ENCODE data around the gene SLC13A2. TPM values are rescaled to one million over a fixed set of nuclear protein-coding genes. Genes with fewer than 3 reads are reported as not detected.

SLC13A2 gene
- total RNA-seq, 1 experiment from 2014 or later: not detected

DNA sequence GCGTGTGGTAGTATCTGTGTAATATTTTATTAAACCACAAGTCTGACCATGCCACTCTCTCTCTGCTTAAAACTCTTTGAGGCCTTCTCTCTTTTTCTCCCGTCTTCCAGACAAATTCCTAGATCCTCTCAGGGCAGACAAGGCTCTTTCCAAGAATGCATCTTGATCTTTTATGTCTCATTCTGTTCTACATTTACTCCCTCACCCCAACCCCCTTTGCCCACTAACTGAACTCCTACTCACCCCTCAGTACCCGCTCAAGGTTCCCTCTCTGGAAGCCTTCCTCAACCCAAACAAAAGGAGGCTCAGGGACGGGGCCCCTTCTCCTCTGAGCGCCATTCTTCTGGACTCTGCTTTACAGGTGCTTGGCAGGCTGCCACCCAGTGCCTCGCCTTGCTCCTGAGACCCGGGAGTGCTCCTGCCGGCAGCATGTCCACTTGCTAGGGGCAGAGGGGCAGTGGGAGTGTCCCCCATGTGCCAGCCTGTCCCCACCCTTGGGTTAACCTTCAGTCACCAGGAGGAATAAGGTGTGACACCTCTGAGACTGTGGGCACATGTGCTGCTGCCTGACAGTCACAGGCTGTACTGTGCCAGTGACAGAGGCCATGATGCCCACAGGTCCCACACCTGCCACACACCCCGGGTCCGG lies 9.2 kb downstream of the SLC13A2 start:
- DNase-seq (ENCODE audit: low read depth, low spot score) (no peak), ATAC-seq (0 out of 2 replicates have a peak, but pooled peaks have one; percentile 44)
- Histone ChIP-seq H3K4me1 (ENCODE audit: control insufficient read depth in 1 of 2, insufficient read depth in 2 of 2, low read length in 2 of 2) (no peaks in the 10 kb centered on the region; a peak in 1 of 4 replicates), H3K4me2 (ENCODE audit: low read length) (no peak overlapping the region), H3K9me2 (ENCODE audit: insufficient read depth) (no peaks in the 10 kb centered on the region), H3K9me3 (ENCODE audit: control insufficient read depth in 1 of 2, insufficient read depth in 1 of 2, low read depth in 1 of 2, low read length in 2 of 2) (no peaks in the 10 kb centered on the region), H3K27me3 (ENCODE audit: insufficient read depth, low read length) (no peaks in the 10 kb centered on the region; the same call in none of the 2 replicates), H2AFZ (ENCODE audit: low read depth, low read length, poor library complexity, severe bottlenecking) (no peak overlapping the region), H4K20me1 (ENCODE audit: insufficient read depth) (no peaks in the 10 kb centered on the region), H3K4me3 (replicated peaks in 1 of 2; ENCODE audit: low read depth in 1 of 2, low read length in 2 of 2) (no peak overlapping the region), H3K9ac (ENCODE audit: low read length) (no peak overlapping the region), H3K36me3 (ENCODE audit: control insufficient read depth in 1 of 2, insufficient read depth in 2 of 2, low read length in 2 of 2) (no peaks in the 10 kb centered on the region), H3K79me2 (ENCODE audit: insufficient read depth, low read length) (no peaks in the 10 kb centered on the region), H3K27ac (ENCODE audit: low read depth, low read length) (no peak overlapping the region)
- TF ChIP-seq EGR1 (IDR thresholded peaks at IDR 0.05; ENCODE audit: low read depth) (no peak), EZH2phosphoT487 (IDR thresholded peaks at IDR 0.05; ENCODE audit: borderline replicate concordance) (no peak), ELF1 (IDR thresholded peaks at IDR 0.05; ENCODE audit: borderline replicate concordance, low read depth) (no peak), TCF7L2 (IDR thresholded peaks at IDR 0.05; ENCODE audit: borderline replicate concordance, extremely low read depth, insufficient read depth, insufficient read length) (no peak), CEBPB (IDR thresholded peaks at IDR 0.05; ENCODE audit: low read depth) (no peak), SRF (IDR thresholded peaks at IDR 0.05; ENCODE audit: low read depth) (no peak), ZNF274 (IDR thresholded peaks at IDR 0.05; ENCODE audit: low read depth, low read length) (no peak), POLR2A (IDR thresholded peaks at IDR 0.05; ENCODE audit: borderline replicate concordance, extremely low read depth, insufficient read depth, insufficient read length) (no peak), POLR2AphosphoS5 (IDR thresholded peaks at IDR 0.05; ENCODE audit: low read depth, low read length) (no peak), SP1 (IDR thresholded peaks at IDR 0.05; ENCODE audit: low read depth) (no peak), CBX3 (IDR thresholded peaks at IDR 0.05; ENCODE audit: low read depth) (no peak), FOSL1 (IDR thresholded peaks at IDR 0.05; ENCODE audit: low read depth) (no peak), JUND (IDR thresholded peaks at IDR 0.05) (no peak), SIN3A (IDR thresholded peaks at IDR 0.05; ENCODE audit: low read depth) (no peak), EZH2 (IDR thresholded peaks at IDR 0.05) (no peak)
- TF ChIP-seq, protein P1, sequence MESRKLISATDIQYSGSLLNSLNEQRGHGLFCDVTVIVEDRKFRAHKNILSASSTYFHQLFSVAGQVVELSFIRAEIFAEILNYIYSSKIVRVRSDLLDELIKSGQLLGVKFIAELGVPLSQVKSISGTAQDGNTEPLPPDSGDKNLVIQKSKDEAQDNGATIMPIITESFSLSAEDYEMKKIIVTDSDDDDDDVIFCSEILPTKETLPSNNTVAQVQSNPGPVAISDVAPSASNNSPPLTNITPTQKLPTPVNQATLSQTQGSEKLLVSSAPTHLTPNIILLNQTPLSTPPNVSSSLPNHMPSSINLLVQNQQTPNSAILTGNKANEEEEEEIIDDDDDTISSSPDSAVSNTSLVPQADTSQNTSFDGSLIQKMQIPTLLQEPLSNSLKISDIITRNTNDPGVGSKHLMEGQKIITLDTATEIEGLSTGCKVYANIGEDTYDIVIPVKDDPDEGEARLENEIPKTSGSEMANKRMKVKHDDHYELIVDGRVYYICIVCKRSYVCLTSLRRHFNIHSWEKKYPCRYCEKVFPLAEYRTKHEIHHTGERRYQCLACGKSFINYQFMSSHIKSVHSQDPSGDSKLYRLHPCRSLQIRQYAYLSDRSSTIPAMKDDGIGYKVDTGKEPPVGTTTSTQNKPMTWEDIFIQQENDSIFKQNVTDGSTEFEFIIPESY (IDR thresholded peaks at IDR 0.05; ENCODE audit: extremely low read depth, insufficient replicate concordance, low read length): no peak
- TF ChIP-seq, protein P2, sequence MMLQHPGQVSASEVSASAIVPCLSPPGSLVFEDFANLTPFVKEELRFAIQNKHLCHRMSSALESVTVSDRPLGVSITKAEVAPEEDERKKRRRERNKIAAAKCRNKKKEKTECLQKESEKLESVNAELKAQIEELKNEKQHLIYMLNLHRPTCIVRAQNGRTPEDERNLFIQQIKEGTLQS (IDR thresholded peaks at IDR 0.05): no peak
- TF ChIP-seq, protein P3, sequence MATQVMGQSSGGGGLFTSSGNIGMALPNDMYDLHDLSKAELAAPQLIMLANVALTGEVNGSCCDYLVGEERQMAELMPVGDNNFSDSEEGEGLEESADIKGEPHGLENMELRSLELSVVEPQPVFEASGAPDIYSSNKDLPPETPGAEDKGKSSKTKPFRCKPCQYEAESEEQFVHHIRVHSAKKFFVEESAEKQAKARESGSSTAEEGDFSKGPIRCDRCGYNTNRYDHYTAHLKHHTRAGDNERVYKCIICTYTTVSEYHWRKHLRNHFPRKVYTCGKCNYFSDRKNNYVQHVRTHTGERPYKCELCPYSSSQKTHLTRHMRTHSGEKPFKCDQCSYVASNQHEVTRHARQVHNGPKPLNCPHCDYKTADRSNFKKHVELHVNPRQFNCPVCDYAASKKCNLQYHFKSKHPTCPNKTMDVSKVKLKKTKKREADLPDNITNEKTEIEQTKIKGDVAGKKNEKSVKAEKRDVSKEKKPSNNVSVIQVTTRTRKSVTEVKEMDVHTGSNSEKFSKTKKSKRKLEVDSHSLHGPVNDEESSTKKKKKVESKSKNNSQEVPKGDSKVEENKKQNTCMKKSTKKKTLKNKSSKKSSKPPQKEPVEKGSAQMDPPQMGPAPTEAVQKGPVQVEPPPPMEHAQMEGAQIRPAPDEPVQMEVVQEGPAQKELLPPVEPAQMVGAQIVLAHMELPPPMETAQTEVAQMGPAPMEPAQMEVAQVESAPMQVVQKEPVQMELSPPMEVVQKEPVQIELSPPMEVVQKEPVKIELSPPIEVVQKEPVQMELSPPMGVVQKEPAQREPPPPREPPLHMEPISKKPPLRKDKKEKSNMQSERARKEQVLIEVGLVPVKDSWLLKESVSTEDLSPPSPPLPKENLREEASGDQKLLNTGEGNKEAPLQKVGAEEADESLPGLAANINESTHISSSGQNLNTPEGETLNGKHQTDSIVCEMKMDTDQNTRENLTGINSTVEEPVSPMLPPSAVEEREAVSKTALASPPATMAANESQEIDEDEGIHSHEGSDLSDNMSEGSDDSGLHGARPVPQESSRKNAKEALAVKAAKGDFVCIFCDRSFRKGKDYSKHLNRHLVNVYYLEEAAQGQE (IDR thresholded peaks at IDR 0.05; ENCODE audit: low read depth): no peak
- BruUV-seq (replicated peaks): no TSS peak
- ChIA-PET POLR2A (no interaction called here), CTCF (no interaction called here), RAD21 (ENCODE audit: low non-redundant PET in 1 of 2, low total read pairs in 2 of 2, uncharacterized antibody in 2 of 2, unreplicated experiment in 2 of 2) (no interaction called here)
- intact Hi-C loops (cut with micrococcal nuclease): no loop called here

Measured in HCT116 (cell line).